Activated B cell treated with CpG ODN at 0.5 μM for 24 hours (primary cell): ENCODE data around the gene FRMD3. TPM values are rescaled to one million over a fixed set of nuclear protein-coding genes. Genes with fewer than 3 reads are reported as not detected.

Experiments
- ATAC-seq: fragments of 200-7000 bp; cut with Tn5 transposase; one replicate; pipeline ENCODE4 v1.10.0; 2021; ENCODE audit warnings: low read depth, mild to moderate bottlenecking, moderate library complexity
- CTCF ChIA-PET: fragments of 350-600 bp; sonication (Branson Sonifier 250); formaldehyde crosslinking; loops from one replicate; lab custom pipeline; 2021; ENCODE audit warnings: antibody characterized with exemption; lab: Charles Lee
- POLR2A ChIA-PET: fragments of 350-600 bp; sonication (Branson Sonifier 250); formaldehyde crosslinking; loops from one replicate; lab custom pipeline; 2021; ENCODE audit warnings: antibody characterized with exemption; lab: Charles Lee
- DNase-seq: peaks from one replicate; pipeline ENCODE4 v3.0.0; 2022
- H3K27ac Mint-ChIP-seq: one replicate; pipeline ENCODE4 v1.8.0; 2020; ENCODE audit warnings: mixed read lengths
- H3K27me3 Mint-ChIP-seq: one replicate; pipeline ENCODE4 v1.8.0; 2021; ENCODE audit warnings: mixed read lengths
- H3K36me3 Mint-ChIP-seq: one replicate; pipeline ENCODE4 v1.8.0; 2021; ENCODE audit warnings: low read depth, mixed read lengths
- H3K4me1 Mint-ChIP-seq: one replicate; pipeline ENCODE4 v1.8.0; 2021; ENCODE audit warnings: mixed read lengths
- H3K4me3 Mint-ChIP-seq: one replicate; pipeline ENCODE4 v1.8.0; 2020; ENCODE audit warnings: mild to moderate bottlenecking, mixed read lengths
- H3K9me3 Mint-ChIP-seq: one replicate; pipeline ENCODE4 v1.8.0; 2020; ENCODE audit warnings: mixed read lengths
- intact Hi-C: fragments of 100-400 bp; cut with micrococcal nuclease; formaldehyde crosslinking; loops from one replicate; pipeline ENCODE4 v1.15.1; 2024
- total RNA-seq: library from RNA; stranded (reverse); gene quantifications from 2 replicates; pipeline ENCODE4 v1.2.3, GENCODE V29; 2022
- TF ChIP-seq, protein P1 (sequence below): fragments of 200-600 bp; IDR thresholded peaks from one replicate; pipeline ENCODE4 v1.8.0; 2022; ENCODE audit warnings: antibody characterized with exemption, mild to moderate bottlenecking

FRMD3 gene
- total RNA-seq, 1 donor from 2014 or later = 0.91 TPM

GRCh38 chr9:83449166-83449565, 89.0 kb downstream of the FRMD3 start:
- no peaks in the 10 kb centered on the region for H3K36me3 Mint-ChIP-seq
- CTCF ChIA-PET = no interaction called here
- no peak overlapping the region for H3K27ac Mint-ChIP-seq
- no peaks in the 10 kb centered on the region for H3K4me1 Mint-ChIP-seq
- H3K27me3 Mint-ChIP-seq = no peaks in the 10 kb centered on the region
- POLR2A ChIA-PET = no interaction called here
- DNase-seq = no peak
- H3K4me3 Mint-ChIP-seq = no peak overlapping the region
- TF ChIP-seq, protein P1, sequence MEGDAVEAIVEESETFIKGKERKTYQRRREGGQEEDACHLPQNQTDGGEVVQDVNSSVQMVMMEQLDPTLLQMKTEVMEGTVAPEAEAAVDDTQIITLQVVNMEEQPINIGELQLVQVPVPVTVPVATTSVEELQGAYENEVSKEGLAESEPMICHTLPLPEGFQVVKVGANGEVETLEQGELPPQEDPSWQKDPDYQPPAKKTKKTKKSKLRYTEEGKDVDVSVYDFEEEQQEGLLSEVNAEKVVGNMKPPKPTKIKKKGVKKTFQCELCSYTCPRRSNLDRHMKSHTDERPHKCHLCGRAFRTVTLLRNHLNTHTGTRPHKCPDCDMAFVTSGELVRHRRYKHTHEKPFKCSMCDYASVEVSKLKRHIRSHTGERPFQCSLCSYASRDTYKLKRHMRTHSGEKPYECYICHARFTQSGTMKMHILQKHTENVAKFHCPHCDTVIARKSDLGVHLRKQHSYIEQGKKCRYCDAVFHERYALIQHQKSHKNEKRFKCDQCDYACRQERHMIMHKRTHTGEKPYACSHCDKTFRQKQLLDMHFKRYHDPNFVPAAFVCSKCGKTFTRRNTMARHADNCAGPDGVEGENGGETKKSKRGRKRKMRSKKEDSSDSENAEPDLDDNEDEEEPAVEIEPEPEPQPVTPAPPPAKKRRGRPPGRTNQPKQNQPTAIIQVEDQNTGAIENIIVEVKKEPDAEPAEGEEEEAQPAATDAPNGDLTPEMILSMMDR = no peak
- peaks cover 4% of the 10 kb centered on the region for H3K9me3 Mint-ChIP-seq
- no peak for ATAC-seq
- intact Hi-C loops = no loop called here

- no peak overlapping the region for H3K4me3 Mint-ChIP-seq
- CTCF ChIA-PET = no interaction called here
- H3K27ac Mint-ChIP-seq = no peak overlapping the region
- DNase-seq = no peak
- intact Hi-C loops = no loop called here
- no peak for ATAC-seq
- POLR2A ChIA-PET = no interaction called here
- peaks cover 4% of the 10 kb centered on the region for H3K9me3 Mint-ChIP-seq
- no peaks in the 10 kb centered on the region for H3K27me3 Mint-ChIP-seq
- TF ChIP-seq, protein P1 = no peak
- H3K36me3 Mint-ChIP-seq = no peaks in the 10 kb centered on the region
- no peaks in the 10 kb centered on the region for H3K4me1 Mint-ChIP-seq
These were observed 89.6 kb downstream of the FRMD3 start for GRCh38 chr9:83448626-83449025.

GRCh38 chr9:83447351-83447750, 90.8 kb downstream of the FRMD3 start:
- intact Hi-C loops = no loop called here
- DNase-seq (no peak), ATAC-seq (no peak)
- Mint-ChIP-seq H3K4me3 (no peak overlapping the region), H3K9me3 (peaks cover 4% of the 10 kb centered on the region), H3K27me3 (no peaks in the 10 kb centered on the region), H3K36me3 (no peaks in the 10 kb centered on the region), H3K27ac (no peak overlapping the region), H3K4me1 (no peaks in the 10 kb centered on the region)
- ChIA-PET POLR2A (no interaction called here), CTCF (no interaction called here)
- TF ChIP-seq, protein P1 = no peak

GRCh38 chr9:83445703-83446265, 92.4 kb downstream of the FRMD3 start:
- TF ChIP-seq, protein P1 = no peak
- ATAC-seq = no peak
- no peaks in the 10 kb centered on the region for H3K27me3 Mint-ChIP-seq
- H3K9me3 Mint-ChIP-seq = peaks cover 4% of the 10 kb centered on the region
- H3K4me3 Mint-ChIP-seq = no peak overlapping the region
- CTCF ChIA-PET = no interaction called here
- DNase-seq = no peak
- no peak overlapping the region for H3K27ac Mint-ChIP-seq
- H3K4me1 Mint-ChIP-seq = no peaks in the 10 kb centered on the region
- intact Hi-C loops = no loop called here
- POLR2A ChIA-PET = no interaction called here
- H3K36me3 Mint-ChIP-seq = no peaks in the 10 kb centered on the region

DNA sequence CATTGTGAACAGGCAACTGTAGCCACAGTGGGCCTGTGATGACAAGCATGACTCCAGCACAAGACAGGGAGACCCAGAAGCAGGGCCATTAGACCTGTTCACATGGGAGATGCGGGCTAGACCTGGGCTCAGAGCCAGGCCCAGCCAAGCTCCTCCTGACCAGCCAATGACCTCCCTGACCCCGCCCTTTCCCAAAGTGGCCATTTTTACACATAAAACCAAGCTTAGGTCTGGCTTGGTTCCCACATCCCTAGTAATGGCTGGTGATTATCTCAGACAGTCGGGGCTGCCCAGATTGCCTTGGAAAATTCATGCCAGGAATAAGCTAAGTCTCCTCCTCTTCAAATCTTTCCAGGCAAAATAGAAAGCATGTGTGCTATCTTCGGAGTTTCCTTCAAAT, 94.1 kb downstream of the FRMD3 start:
- intact Hi-C loops = no loop called here
- H3K27ac Mint-ChIP-seq = no peak overlapping the region
- TF ChIP-seq, protein P1 = no peak
- H3K27me3 Mint-ChIP-seq = no peaks in the 10 kb centered on the region
- no peak for ATAC-seq
- H3K4me3 Mint-ChIP-seq = no peak overlapping the region
- H3K9me3 Mint-ChIP-seq = peaks cover 4% of the 10 kb centered on the region
- ChIA-PET CTCF (no interaction called here), POLR2A (no interaction called here)
- no peaks in the 10 kb centered on the region for H3K36me3 Mint-ChIP-seq
- H3K4me1 Mint-ChIP-seq = no peaks in the 10 kb centered on the region
- no peak for DNase-seq
